GM19463 (cell line): ENCODE data around the gene FBXL20.
"Not testable (repeated sequence)": the region's sequence is repeated elsewhere in the genome, so short reads cannot be mapped to it uniquely, and the experiment has no call there.

Source experiments
- ATAC-seq: cut with Tn5 transposase; IDR thresholded peaks from one replicate; pipeline ENCODE4 v1.9.1; 2021; ENCODE audit warnings: mild to moderate bottlenecking, moderate library complexity; ENCODE audit not compliant: unreplicated experiment

The FBXL20 gene

GRCh38 chr17:39401412-39402243 is at the start of gene FBXL20:
Gene FBXL20, minus strand, starts transcription at chr17:39401626. Its CDS starts 224 bp downstream, at chr17:39401402.
- ATAC-seq: peak; percentile 73

- ATAC-seq: peak; percentile 94
These were observed 49.6 kb upstream of the FBXL20 start, which contains the start of gene MED1 for GRCh38 chr17:39450847-39451581. Gene MED1, minus strand, starts transcription at chr17:39451263. Its CDS starts 201 bp downstream, at chr17:39451062.

GRCh38 chr17:39450051-39450450 is 48.6 kb upstream of the FBXL20 start:
- ATAC-seq: no peak

- ATAC-seq: no peak
These were observed 46.1 kb upstream of the FBXL20 start for GRCh38 chr17:39447561-39447960.

GRCh38 chr17:39443326-39443725 is 41.9 kb upstream of the FBXL20 start:
- no peak for ATAC-seq

GRCh38 chr17:39439868-39440267 is 38.4 kb upstream of the FBXL20 start:
- ATAC-seq: not testable (repeated sequence)

- ATAC-seq: no peak
These were observed 28.2 kb upstream of the FBXL20 start for GRCh38 chr17:39429600-39429999.

- ATAC-seq: no peak
These were observed 14.7 kb upstream of the FBXL20 start for GRCh38 chr17:39416141-39416540.

- ATAC-seq: no peak
These were observed 8.9 kb upstream of the FBXL20 start for GRCh38 chr17:39410279-39410678.

- no peak for ATAC-seq
These were observed 6.9 kb upstream of the FBXL20 start for GRCh38 chr17:39408360-39408759.

GRCh38 chr17:39406951-39407350 is 5.5 kb upstream of the FBXL20 start:
- no peak for ATAC-seq

- no peak for ATAC-seq
These were observed 4.0 kb upstream of the FBXL20 start for GRCh38 chr17:39405436-39405835.

GRCh38 chr17:39404542-39405378 is 3.3 kb upstream of the FBXL20 start:
- no peak for ATAC-seq

- ATAC-seq: no peak
These were observed 1.6 kb upstream of the FBXL20 start for GRCh38 chr17:39402890-39403605.

GRCh38 chr17:39402244-39402889 is 941 bp upstream of the FBXL20 start:
- peak; percentile 69 for ATAC-seq

GRCh38 chr17:39400547-39401411 is 647 bp downstream of the FBXL20 start:
- ATAC-seq: no peak

GRCh38 chr17:39399791-39400190 is 1.6 kb downstream of the FBXL20 start:
- ATAC-seq: no peak

- no peak for ATAC-seq
These were observed 7.7 kb downstream of the FBXL20 start for GRCh38 chr17:39393736-39394135.

- no peak for ATAC-seq
These were observed 10.0 kb downstream of the FBXL20 start for GRCh38 chr17:39391448-39391847.
